GDM1 (cell line): ENCODE results near the gene CCBE1.
"Not testable (repeated sequence)": the region's sequence is repeated elsewhere in the genome, so short reads cannot be mapped to it uniquely, and the experiment has no call there.

Source experiments
- DNase-seq: peaks from one replicate; lab custom pipeline; 2025; lab: John Stamatoyannopoulos, UW

The CCBE1 gene

GRCh38 chr18:59539108-59539507 lies 158.1 kb downstream of the CCBE1 start:
- DNase-seq: no peak

GRCh38 chr18:59537579-59537978 lies 159.6 kb downstream of the CCBE1 start:
- no peak for DNase-seq

- no peak for DNase-seq
These were observed 161.1 kb downstream of the CCBE1 start for GRCh38 chr18:59536166-59536565.

- no peak for DNase-seq
These were observed 162.2 kb downstream of the CCBE1 start for GRCh38 chr18:59535055-59535454.

GRCh38 chr18:59528866-59529265 lies 168.4 kb downstream of the CCBE1 start:
- no peak for DNase-seq

GRCh38 chr18:59520562-59521355 lies 176.5 kb downstream of the CCBE1 start:
- DNase-seq: no peak

GRCh38 chr18:59518705-59519104 lies 178.5 kb downstream of the CCBE1 start:
- no peak for DNase-seq

- DNase-seq: no peak
These were observed 179.6 kb downstream of the CCBE1 start for GRCh38 chr18:59517446-59518165.

- DNase-seq: no peak
These were observed 180.7 kb downstream of the CCBE1 start for GRCh38 chr18:59516356-59517155.

GRCh38 chr18:59515956-59516355 lies 181.3 kb downstream of the CCBE1 start:
- not testable (repeated sequence) for DNase-seq

- DNase-seq: no peak
These were observed 182.1 kb downstream of the CCBE1 start for GRCh38 chr18:59515147-59515546.

- no peak for DNase-seq
These were observed 183.0 kb downstream of the CCBE1 start for GRCh38 chr18:59514203-59514602.

GRCh38 chr18:59512025-59512755 lies 185.0 kb downstream of the CCBE1 start:
- DNase-seq: no peak

- no peak for DNase-seq
These were observed 187.5 kb downstream of the CCBE1 start for GRCh38 chr18:59509481-59510442.

- no peak for DNase-seq
These were observed 191.9 kb downstream of the CCBE1 start for GRCh38 chr18:59505356-59505755.

GRCh38 chr18:59502274-59503175 lies 194.7 kb downstream of the CCBE1 start:
- no peak for DNase-seq

- no peak for DNase-seq
These were observed 195.3 kb downstream of the CCBE1 start for GRCh38 chr18:59501920-59502273.

- DNase-seq: no peak
These were observed 196.5 kb downstream of the CCBE1 start for GRCh38 chr18:59500765-59501164.

GRCh38 chr18:59498506-59499086 lies 198.6 kb downstream of the CCBE1 start:
- no peak for DNase-seq
